NT2/D1 (cell line): ENCODE measurements around the gene EMC9.

ENCODE experiments used
- YY1 ChIP-seq: IDR thresholded peaks from 2 replicates; pipeline ENCODE4 v1.6.1; 2011; ENCODE audit not compliant: insufficient read length, insufficient read depth
- ZNF274 ChIP-seq: IDR thresholded peaks from 2 replicates; pipeline ENCODE4 v1.6.1; 2011; ENCODE audit warnings: mild to moderate bottlenecking, low read depth, low read length

- TF ChIP-seq YY1 (no peak), ZNF274 (no peak)
Observed at GRCh38 chr14:24131549-24131966, 9.8 kb downstream of the EMC9 start.
